ENCODE results near the gene LTBR.

Gene LTBR

GRCh38 chr12:6360578-6361490 lies 23.1 kb upstream of the LTBR start:
- ChIA-PET CTCF (no interaction called here), POLR2A (no interaction called here)
- no peak for DNase-seq (ENCODE audit: low read depth, low spot score)
- TF ChIP-seq CTCF (IDR thresholded peaks at IDR 0.05; ENCODE audit: insufficient read depth, low read length, missing control alignments), result no peak
- no peak overlapping the region for H3K4me3 ChIP-seq (ENCODE audit: low read depth, low read length)

- no peak overlapping the region for H3K4me3 ChIP-seq (ENCODE audit: low read depth, low read length)
- no peak for DNase-seq (ENCODE audit: low read depth, low spot score)
- CTCF ChIA-PET, result no interaction called here
- POLR2A ChIA-PET, result no interaction called here
- no peak for TF ChIP-seq CTCF (IDR thresholded peaks at IDR 0.05; ENCODE audit: insufficient read depth, low read length, missing control alignments)
Measured at GRCh38 chr12:6361834-6362233, 22.1 kb upstream of the LTBR start.

- POLR2A ChIA-PET, result interaction anchor here (1.5 kb wide), 1 partner anchor 26 kb away, joined by 4 read pairs; no protein-coding TSS in a partner anchor
- DNase-seq (ENCODE audit: low read depth, low spot score), result no peak
- H3K4me3 ChIP-seq (ENCODE audit: low read depth, low read length), result no peak overlapping the region
- TF ChIP-seq CTCF (IDR thresholded peaks at IDR 0.05; ENCODE audit: insufficient read depth, low read length, missing control alignments), result no peak
- CTCF ChIA-PET, result interaction anchor here (1.0 to 1.9 kb wide), 2 partner anchors 15 to 103 kb away, joined by 3 to 7 read pairs; no protein-coding TSS in a partner anchor
Measured at GRCh38 chr12:6362403-6362802, 21.6 kb upstream of the LTBR start.

- no peak for TF ChIP-seq CTCF (IDR thresholded peaks at IDR 0.05; ENCODE audit: insufficient read depth, low read length, missing control alignments)
- DNase-seq (ENCODE audit: low read depth, low spot score), result no peak
- ChIA-PET CTCF (interaction anchor here (1.0 to 1.9 kb wide), 4 partner anchors 15 to 103 kb away, joined by 3 to 7 read pairs (median 6); no protein-coding TSS in a partner anchor), POLR2A (interaction anchor here (0.9 to 1.5 kb wide), 3 partner anchors 10 to 107 kb away, joined by 3 to 4 read pairs (median 4); partner anchors contain the start of gene VAMP1)
- no peak overlapping the region; the same call in 1 of the 2 replicates for H3K4me3 ChIP-seq (ENCODE audit: low read depth, low read length)
Measured at GRCh38 chr12:6363010-6363329, 21.0 kb upstream of the LTBR start.

- peak overlapping the region; percentile 59 for H3K4me3 ChIP-seq (ENCODE audit: low read depth, low read length)
- no peak for DNase-seq (ENCODE audit: low read depth, low spot score)
- POLR2A ChIA-PET, result interaction anchor here (0.9 to 1.5 kb wide), 3 partner anchors 9 to 107 kb away, joined by 3 to 4 read pairs (median 4); partner anchors contain the start of gene VAMP1
Measured at GRCh38 chr12:6363330-6364043, 20.5 kb upstream of the LTBR start.

More at GRCh38 chr12:6363330-6364043, 20.5 kb upstream of the LTBR start:
- TF ChIP-seq CTCF (IDR thresholded peaks at IDR 0.05; ENCODE audit: insufficient read depth, low read length, missing control alignments), result no peak
- CTCF ChIA-PET, result interaction anchor here (1.0 to 1.9 kb wide), 4 partner anchors 14 to 102 kb away, joined by 3 to 7 read pairs (median 6); no protein-coding TSS in a partner anchor

Data from AG04449 (cell line).